ENCODE measurements around the gene AKNA.

Gene AKNA

DNA sequence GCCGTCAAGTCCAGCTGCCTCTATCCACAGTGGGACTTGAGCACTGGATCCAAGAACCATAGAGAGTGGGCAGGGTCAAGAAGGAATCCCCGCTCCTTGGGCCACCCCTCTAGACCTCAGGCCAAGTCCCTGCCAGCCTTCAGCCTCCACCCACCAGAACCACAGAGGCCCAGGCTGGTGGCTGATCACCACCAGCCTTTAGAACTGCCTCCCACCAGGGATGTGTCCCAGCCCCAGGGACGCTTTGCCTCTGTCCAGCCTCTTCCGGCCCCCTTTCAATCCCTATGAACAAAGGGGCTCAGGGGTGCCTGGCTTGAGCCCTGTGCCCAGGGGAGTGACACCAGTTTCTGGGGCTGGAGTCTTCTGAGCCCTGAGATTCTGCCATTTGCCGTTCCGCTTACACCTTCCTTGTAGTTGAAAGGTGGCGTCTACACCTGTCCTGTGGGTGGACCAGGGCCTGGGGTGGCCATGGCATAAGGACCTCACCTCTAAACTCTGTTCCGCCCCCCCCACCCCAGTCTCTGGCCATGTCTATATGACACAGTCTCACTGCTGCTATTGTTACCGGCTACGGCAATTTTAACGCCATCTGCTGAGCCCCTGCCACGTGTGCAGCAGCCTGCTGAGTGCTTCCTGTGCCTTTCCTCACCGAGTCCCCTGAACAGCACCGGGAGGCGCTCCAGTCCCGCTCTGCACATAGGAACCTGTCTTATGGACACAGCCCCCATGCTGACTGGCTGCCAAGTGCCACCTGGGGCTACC, 100.6 kb downstream of the AKNA start:
- peak; percentile 37 for DNase-seq (ENCODE audit: low spot score)

DNA sequence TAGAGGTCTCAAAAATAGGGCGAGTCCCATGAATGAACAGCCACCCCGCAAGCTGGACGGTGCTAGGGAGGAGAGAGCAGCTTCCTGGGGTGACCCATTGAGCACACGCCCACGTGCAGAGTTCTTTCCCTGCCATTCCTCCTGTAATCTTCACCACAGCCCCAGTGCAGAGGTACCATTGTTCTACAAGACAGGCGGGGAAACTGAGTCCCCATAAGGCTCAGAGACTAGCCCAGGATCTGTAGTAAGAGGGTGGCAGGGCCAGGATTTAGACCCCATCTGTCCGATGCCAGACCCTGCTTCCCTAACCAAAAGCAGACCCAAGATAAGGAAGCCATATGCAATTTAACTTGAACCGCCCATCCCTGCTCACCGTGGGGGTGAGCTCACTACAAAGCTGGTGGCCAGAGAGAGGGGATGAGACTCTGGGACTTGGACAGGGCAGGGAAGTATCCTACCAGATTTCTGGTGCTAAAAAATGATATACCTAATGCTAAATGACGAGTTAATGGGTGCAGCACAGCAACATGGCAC, 101.6 kb downstream of the AKNA start:
- no peak for DNase-seq (ENCODE audit: low spot score)

- no peak for DNase-seq (ENCODE audit: low spot score)
These were observed 102.5 kb downstream of the AKNA start for GRCh38 chr9:114285166-114285867.

- DNase-seq (ENCODE audit: low spot score): no peak
These were observed 103.3 kb downstream of the AKNA start for GRCh38 chr9:114284316-114285060.

All from Ammon's horn (tissue), 1 donor.